ENCODE measurements around the gene ITPRID1. TPM values are rescaled to one million over a fixed set of nuclear protein-coding genes. Genes with fewer than 3 reads are reported as not detected.

The ITPRID1 gene
- total and polyA plus RNA-seq, 2 of the 13 experiments (the other 11 are each of a cell fraction or from before 2014, with no cell fraction given), result not detected

DNA sequence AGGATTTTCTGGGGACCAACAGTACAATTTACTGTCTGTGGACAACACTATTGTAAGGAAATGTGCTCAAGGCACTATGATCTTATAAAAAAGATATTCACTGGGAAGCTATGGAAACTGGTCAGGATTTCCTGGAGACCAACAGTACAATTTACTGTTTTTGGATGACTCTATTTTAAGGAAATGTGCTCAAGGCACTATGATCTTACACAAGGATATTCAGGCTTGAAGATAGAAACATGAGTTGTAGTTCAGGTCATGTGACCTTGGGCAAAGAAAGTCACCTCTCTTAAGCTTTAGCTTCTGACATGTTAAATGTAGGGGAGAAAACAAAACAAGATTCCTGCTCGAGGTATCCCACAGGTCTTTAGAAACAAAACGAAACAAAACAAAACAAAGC, 1.7 kb upstream of the ITPRID1 start:
- Histone ChIP-seq H3K9ac (ENCODE audit: insufficient read depth, low read depth, low read length) (no peak overlapping the region), H3K9me3 (ENCODE audit: low read length) (no peaks in the 10 kb centered on the region), H3K27me3 (ENCODE audit: control insufficient read depth in 1 of 2, insufficient read depth in 2 of 2, low read length in 2 of 2) (no peaks in the 10 kb centered on the region), H3K36me3 (replicated peaks in 1 of 2; ENCODE audit: control insufficient read depth in 1 of 2, insufficient read depth in 2 of 2, low read length in 2 of 2) (no peaks in the 10 kb centered on the region), H3K79me2 (ENCODE audit: insufficient read depth, low read length) (no peaks in the 10 kb centered on the region), H3K4me2 (ENCODE audit: low read depth, low read length) (no peak overlapping the region), H3K4me1 (ENCODE audit: insufficient read depth, low read length) (no peaks in the 10 kb centered on the region), H3K4me3 (replicated peaks in 1 of 3; ENCODE audit: insufficient read depth in 1 of 3, low read depth in 2 of 3, low read length in 3 of 3) (no peak overlapping the region), H3K27ac (ENCODE audit: extremely low read length, insufficient read depth, low read length) (no peak overlapping the region), H2AFZ (ENCODE audit: low read length) (no peak overlapping the region), H4K20me1 (ENCODE audit: insufficient read depth, low read length) (no peaks in the 10 kb centered on the region)
- intact Hi-C loops (cut with micrococcal nuclease; ENCODE audit: unreplicated experiment), result no loop called here
- FAIRE-seq (no peak), ATAC-seq (no peak), DNase-seq (ENCODE audit: low spot score) (no peak)
- CTCF ChIA-PET (ENCODE audit: low intra/inter-chr PET ratio, low total read pairs), result no interaction called here
- TF ChIP-seq ZNF563 (CRISPR knock-in tag; IDR thresholded peaks at IDR 0.05), result no peak
- TF ChIP-seq RFX5 (IDR thresholded peaks at IDR 0.05; ENCODE audit: low read depth, low read length), result no peak
- no peak for TF ChIP-seq NONO (IDR thresholded peaks at IDR 0.05)
- TF ChIP-seq NONO (CRISPR knock-in tag; conservative IDR thresholded peaks at IDR 0.05), result no peak
- TF ChIP-seq MYNN (CRISPR knock-in tag; IDR thresholded peaks at IDR 0.05; ENCODE audit: low read depth), result no peak
- TF ChIP-seq, protein P1, sequence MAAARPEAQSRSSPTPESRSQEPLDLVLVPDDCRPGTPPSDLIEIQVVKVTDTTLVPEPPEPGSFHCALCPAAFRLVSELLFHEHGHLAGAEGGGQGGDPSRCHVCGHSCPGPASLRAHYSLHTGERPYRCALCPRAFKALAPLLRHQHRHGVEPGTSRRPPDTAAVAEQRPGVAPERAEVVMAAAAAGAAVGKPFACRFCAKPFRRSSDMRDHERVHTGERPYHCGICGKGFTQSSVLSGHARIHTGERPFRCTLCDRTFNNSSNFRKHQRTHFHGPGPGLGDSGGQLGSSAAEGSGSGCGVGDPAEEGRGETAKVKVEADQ (CRISPR knock-in tag; IDR thresholded peaks at IDR 0.05; ENCODE audit: borderline replicate concordance), result no peak
- TF ChIP-seq, protein P2, sequence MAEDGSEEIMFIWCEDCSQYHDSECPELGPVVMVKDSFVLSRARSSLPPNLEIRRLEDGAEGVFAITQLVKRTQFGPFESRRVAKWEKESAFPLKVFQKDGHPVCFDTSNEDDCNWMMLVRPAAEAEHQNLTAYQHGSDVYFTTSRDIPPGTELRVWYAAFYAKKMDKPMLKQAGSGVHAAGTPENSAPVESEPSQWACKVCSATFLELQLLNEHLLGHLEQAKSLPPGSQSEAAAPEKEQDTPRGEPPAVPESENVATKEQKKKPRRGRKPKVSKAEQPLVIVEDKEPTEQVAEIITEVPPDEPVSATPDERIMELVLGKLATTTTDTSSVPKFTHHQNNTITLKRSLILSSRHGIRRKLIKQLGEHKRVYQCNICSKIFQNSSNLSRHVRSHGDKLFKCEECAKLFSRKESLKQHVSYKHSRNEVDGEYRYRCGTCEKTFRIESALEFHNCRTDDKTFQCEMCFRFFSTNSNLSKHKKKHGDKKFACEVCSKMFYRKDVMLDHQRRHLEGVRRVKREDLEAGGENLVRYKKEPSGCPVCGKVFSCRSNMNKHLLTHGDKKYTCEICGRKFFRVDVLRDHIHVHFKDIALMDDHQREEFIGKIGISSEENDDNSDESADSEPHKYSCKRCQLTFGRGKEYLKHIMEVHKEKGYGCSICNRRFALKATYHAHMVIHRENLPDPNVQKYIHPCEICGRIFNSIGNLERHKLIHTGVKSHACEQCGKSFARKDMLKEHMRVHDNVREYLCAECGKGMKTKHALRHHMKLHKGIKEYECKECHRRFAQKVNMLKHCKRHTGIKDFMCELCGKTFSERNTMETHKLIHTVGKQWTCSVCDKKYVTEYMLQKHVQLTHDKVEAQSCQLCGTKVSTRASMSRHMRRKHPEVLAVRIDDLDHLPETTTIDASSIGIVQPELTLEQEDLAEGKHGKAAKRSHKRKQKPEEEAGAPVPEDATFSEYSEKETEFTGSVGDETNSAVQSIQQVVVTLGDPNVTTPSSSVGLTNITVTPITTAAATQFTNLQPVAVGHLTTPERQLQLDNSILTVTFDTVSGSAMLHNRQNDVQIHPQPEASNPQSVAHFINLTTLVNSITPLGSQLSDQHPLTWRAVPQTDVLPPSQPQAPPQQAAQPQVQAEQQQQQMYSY (CRISPR knock-in tag; IDR thresholded peaks at IDR 0.05), result no peak
- no peak for TF ChIP-seq NR2F2 (IDR thresholded peaks at IDR 0.05; ENCODE audit: borderline replicate concordance, low read depth)
- TF ChIP-seq ZFP62 (CRISPR knock-in tag; IDR thresholded peaks at IDR 0.05), result no peak
- TF ChIP-seq TBX3 (IDR thresholded peaks at IDR 0.05; ENCODE audit: borderline replicate concordance), result no peak
- TF ChIP-seq ZSCAN20 (CRISPR knock-in tag; IDR thresholded peaks at IDR 0.05; ENCODE audit: borderline replicate concordance), result no peak
- no peak for TF ChIP-seq DNMT1 (CRISPR knock-in tag; IDR thresholded peaks at IDR 0.05)
- TF ChIP-seq SOX6 (IDR thresholded peaks at IDR 0.05), result no peak
- no peak for TF ChIP-seq SOX6 (CRISPR knock-in tag; IDR thresholded peaks at IDR 0.05)
- TF ChIP-seq NFKBIZ (CRISPR knock-in tag; IDR thresholded peaks at IDR 0.05), result no peak
- no peak for TF ChIP-seq ZNF10 (CRISPR knock-in tag; IDR thresholded peaks at IDR 0.05; ENCODE audit: borderline replicate concordance, low read depth)
- no peak for TF ChIP-seq ZNF3 (CRISPR knock-in tag; IDR thresholded peaks at IDR 0.05)
- TF ChIP-seq ZNF234 (CRISPR knock-in tag; conservative IDR thresholded peaks at IDR 0.05), result no peak
- TF ChIP-seq, protein P3, sequence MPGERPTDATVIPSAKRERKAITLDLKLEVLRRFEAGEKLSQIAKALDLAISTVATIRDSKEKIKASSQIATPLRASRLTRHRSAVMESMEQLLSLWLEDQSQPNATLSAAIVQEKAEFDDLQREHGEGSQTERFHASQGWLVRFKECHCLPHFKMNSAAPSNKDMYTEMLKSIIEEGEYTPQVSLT (CRISPR knock-in tag; IDR thresholded peaks at IDR 0.05; ENCODE audit: borderline replicate concordance, low read depth), result no peak
- in situ Hi-C loops (cut with HindIII; ENCODE audit: extremely low pct_ligation_motif_present, low pct_unique_long_range_greater_than_20kb), result no loop called here
- 2% methylated on average over 2 of the region's 2 CpGs for WGBS (ENCODE audit: low lambda C conversion rate)
- POLR2A ChIA-PET, result no interaction called here
- no TSS peak for BruUV-seq (replicated peaks)

All from HepG2 (cell line).